Skeletal muscle cell (primary cell): Measurements from ENCODE around the gene GABBR2.

Experiments
- DNase-seq: peaks from one replicate; pipeline ENCODE4 v3.0.0-alpha.2; 2010; ENCODE audit warnings: low read depth
- H3K4me3 ChIP-seq: 2 replicates; pipeline ENCODE4 v1.5.1; 2011; ENCODE audit warnings: low read depth, mild to moderate bottlenecking, control low read depth, low read length, moderate library complexity

GABBR2 gene

DNA sequence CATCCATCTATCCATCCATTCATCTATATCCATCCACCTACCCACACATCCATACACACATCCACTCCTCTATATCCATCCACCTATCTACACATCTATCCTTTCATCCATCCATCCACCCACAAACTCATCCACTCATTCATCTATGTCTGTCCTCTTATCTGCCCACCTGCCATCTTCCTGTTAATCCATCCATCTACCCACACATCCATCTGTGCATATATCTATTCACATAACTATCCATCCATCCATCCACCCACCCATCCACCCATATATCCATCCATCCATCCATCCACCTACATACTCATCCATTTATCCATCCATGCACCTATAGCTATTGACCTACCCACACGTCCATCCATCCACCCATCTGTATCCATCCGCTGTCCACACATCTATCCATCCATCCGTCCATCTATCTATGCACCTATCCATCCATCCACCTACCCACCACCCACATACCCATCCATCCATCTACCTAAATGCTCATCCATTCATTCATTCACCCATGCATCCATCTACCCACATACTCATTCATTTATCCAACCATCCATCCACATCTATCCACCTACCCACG lies 271.2 kb downstream of the GABBR2 start:
- DNase-seq = no peak
- no peak overlapping the region for H3K4me3 ChIP-seq

GRCh38 chr9:98432960-98433359 lies 275.8 kb downstream of the GABBR2 start:
- no peak for DNase-seq
- H3K4me3 ChIP-seq = no peak overlapping the region

DNA sequence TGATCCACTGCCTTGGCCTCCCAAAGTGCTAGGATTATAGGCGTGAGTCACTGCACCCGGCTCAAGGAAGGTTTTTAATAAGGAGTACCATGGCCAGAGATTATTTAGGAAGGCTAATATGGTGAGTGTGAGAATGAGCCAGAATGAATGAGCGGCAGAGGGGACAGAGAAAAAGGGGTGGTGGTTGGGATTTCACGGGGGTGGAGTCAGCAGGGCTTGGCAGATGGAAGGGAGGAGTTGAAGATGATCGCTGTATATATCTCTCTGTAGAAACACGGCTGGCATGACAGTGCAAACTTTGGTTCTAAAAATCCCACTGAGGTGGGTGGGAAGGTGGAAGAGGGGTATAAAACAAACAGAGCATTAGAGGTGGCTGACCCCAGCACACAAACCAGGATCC lies 276.6 kb downstream of the GABBR2 start:
- no peak overlapping the region for H3K4me3 ChIP-seq
- DNase-seq = no peak

DNA sequence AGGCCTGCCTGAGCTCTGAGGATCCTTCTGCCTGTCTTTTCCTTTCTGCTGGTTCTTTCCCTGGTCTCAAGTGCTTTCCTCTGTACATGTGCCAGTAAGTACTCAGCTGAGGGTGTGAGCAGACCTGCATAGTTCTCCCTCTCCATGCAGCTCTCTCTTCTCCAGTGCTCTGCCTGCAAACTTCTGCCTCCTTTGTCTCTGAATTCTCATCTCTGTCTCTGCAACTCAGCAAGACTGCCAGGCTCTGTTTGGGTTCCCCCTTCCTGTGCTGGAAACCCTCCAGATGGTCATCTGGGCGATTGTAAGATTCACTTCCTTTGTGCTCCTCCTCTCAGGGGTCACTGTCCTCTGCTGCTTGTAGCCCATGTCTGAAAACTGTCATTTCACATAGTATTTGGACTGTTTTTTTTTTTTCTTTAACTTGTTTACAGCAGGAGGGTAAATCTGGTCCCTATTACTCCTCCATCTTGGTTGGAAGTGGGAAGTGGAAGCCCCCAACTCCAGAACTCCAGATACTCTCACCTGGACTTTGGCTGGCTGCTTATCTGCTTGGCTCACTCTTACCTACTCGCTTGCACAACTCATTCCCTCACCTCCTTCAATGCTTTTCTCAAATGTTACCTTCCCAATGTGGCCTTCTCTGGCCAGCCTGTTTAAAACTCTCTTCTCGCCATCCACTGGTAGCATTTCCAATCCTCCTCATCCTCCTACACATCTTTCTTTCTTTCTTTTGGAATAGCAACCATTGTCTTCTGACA lies 278.0 kb downstream of the GABBR2 start:
- DNase-seq = no peak
- H3K4me3 ChIP-seq = no peak overlapping the region

GRCh38 chr9:98429613-98430012 lies 279.1 kb downstream of the GABBR2 start:
- peak; percentile 71 for DNase-seq
- no peak overlapping the region for H3K4me3 ChIP-seq

GRCh38 chr9:98428454-98428853 lies 280.3 kb downstream of the GABBR2 start:
- DNase-seq = no peak
- no peak overlapping the region for H3K4me3 ChIP-seq

- no peak overlapping the region for H3K4me3 ChIP-seq
- peak; percentile 41 for DNase-seq
Observed at GRCh38 chr9:98427491-98427890, 281.2 kb downstream of the GABBR2 start.

- DNase-seq = no peak
- H3K4me3 ChIP-seq = no peak overlapping the region
Observed at GRCh38 chr9:98425079-98425478, 283.7 kb downstream of the GABBR2 start.

DNA sequence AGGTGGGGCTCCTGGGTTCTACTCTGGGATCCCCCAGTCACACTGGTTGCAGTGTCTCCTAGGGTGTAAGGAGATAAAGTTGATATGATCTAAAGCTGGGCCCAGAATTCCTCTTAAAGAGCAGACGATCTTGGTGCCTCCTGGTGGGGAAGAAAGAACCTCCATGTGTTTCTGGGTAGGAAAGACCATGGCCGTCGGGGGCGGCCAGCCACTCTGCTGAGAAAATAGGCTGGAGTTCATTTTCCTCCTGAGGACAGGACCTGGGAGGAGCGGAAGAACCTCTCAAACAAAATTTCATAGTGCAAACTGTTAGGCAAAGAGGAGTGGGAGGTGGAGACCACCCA lies 289.5 kb downstream of the GABBR2 start:
- no peak for DNase-seq
- no peak overlapping the region for H3K4me3 ChIP-seq

DNA sequence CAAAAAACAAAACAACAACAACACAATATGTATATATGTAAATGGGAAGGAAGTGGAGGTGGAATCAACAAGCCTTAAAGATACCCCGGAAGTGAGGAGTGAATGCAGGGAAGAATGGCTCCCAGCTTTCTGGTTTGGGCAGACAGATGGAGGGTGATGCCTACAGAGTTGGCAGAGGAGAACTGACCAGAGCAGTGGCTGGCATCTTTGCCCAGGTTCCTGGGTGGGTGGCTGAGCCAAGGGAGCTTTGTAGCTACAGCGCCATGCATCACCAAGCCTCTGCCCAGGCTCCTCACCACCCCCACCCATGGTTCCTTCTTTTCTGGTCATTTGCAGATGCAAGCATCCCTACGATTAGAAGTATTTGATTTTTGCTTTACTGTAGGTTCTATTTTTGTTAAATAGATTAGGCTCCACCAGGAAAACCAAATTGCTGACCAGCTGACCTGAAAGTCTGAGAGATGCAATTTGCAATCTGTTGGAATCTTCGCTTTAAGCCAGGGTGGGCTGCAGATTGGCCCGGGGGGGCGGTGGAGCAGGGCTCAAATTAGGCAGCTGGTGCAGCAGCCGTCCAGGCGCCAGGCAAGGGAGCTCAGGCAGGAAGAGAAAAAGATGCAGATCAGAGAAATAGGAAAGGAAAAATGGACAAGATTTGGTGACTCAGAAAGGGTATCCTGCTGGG lies 290.0 kb downstream of the GABBR2 start:
- DNase-seq = no peak
- no peak overlapping the region for H3K4me3 ChIP-seq

DNA sequence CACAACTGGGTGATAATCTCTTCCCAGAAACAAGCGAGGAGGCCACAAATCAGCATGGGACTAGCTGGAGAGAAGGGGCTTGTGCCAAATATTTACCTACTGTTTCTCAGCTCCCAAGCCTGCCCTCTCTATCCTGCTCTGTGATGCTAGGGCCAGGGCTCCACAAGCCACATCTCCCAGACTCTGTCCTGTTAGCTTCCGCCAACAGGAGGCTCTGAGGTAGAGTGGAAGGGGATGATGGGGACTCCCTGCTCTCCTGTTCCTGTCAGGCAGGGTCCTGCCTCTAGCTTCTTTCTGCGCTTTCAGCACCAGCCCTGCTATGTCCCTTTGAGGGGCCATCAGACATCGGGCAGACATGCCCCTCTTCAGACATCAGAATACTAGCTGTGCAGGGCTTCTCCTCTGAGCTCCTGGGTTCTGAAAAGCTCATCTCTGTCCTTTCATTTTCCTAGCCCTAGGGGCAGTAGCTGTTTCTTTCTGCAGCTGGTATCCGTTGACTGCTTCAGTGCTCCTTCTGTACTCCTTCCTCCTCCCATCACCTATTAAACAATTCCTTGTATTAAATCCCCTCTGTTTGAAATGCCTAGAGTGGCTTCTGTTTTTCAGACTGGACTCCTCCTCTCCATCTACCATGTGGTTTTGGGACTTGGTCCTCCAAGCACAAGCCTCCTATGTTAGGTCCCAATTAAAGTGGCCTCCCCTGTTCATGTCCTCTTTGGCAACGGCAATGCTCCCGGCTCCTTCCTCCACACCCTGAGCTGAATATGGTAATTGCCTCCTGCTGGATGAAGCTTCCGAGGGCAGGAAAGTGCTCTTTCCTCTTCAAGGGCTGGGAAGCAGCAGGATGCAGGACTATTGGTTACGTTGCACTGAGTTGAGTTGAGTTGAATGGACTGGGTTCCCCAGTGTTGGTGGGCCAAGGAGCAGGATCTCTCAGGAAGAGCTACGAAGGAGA lies 292.2 kb downstream of the GABBR2 start:
- no peak for DNase-seq

DNA sequence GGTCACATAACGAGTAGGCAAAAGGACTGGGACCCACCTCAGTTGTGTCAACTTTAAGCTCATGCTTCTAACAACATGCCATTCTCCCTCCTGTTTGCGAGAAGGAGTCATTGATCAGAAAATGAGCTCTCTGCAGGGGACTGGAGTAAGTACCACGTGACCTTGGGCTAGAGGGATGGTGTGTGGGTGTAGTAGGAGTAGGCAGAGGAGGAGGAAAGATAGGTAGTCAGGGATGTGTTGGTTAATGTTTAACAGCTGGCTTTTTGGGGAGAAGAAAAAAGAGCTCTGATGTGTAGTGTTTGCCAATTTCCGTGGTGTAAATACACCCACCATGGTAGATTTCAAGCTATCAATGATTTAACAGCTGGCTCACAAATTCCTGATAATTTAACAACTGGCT lies 293.0 kb downstream of the GABBR2 start:
- DNase-seq = no peak
- no peak overlapping the region for H3K4me3 ChIP-seq

More for the DNA sequence above, 292.2 kb downstream of the GABBR2 start:
- no peak overlapping the region for H3K4me3 ChIP-seq

DNA sequence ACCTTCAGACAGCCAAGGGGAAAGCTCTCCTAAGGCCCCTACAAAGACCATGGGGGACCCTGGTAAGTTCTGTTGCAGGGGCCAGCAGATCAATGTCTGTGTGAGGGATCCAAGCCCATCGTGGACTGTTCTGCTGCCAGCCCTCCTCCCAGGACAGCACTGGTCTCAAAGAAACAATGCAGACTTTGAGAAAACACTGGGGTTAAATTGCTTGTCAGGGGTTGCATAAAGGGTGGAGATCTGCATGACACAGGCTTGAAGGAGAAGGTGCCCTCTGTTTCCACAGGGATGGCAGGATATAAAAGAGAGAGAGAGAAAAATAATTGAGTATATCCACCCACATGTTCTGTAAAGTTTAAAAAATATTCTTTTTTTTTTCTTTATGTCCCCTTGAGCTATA lies 295.7 kb downstream of the GABBR2 start:
- H3K4me3 ChIP-seq = no peak overlapping the region
- DNase-seq = no peak

DNA sequence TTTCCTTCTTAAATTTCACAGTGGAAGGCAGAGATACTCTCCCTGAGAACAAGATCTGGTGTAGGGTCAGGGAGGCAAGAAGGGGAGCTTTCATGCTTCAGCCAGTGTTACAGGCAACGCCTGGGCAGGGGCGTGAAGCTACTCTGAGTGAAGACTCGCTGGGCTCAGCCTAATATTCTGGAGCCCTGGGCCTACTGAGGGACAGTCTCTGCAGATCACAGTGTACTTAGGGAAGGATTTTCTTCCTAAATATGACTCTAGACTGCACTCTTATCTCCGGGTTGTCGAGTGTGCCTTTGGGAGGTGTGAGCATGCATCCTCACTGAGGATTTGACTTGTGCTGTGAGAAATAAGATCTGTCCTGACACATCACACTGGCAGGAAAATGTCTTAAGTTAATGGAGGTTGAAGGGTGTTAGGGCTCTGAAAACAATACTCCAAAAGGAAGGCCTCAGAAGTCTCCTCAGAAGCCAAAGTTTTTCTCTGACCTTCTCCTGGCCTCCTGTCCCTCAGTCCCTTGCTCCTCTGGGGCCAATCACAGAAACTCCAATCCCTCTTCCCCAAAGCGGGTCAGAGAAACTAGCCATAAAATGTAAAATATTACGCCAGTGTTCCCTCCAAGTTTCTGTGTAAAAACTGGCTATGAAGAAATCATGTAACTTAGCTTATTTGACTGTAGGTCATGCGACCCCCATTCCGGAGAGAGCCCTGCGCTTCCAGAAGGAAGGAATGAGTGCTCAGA lies 296.5 kb downstream of the GABBR2 start:
- DNase-seq = no peak
- H3K4me3 ChIP-seq = no peak overlapping the region

DNA sequence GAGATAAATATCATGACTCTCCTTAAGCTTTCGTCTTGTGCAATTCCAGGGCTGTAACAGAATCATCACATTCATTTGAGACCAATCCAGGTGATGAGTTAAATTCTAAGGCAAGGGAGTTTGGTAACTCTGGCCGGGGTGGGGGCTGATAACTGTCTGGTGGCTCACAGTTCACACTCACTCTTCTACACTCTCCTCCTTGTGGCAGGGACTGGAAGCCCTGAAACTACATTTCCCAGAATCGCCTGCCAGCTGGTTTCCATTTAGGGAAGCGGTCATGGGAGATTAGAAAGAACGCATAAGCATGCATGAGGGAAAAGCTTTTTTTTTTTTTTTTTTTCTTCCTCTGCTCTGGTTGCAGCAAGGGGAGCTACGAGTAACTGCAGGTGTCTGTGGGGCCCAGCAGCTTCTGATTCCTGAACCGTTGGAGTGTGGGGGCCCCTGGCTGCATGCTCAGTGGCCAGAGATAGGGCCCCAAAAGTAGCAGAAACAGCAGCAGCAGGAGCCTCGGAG lies 298.5 kb downstream of the GABBR2 start:
- no peak overlapping the region for H3K4me3 ChIP-seq
- DNase-seq = peak; percentile 68

DNA sequence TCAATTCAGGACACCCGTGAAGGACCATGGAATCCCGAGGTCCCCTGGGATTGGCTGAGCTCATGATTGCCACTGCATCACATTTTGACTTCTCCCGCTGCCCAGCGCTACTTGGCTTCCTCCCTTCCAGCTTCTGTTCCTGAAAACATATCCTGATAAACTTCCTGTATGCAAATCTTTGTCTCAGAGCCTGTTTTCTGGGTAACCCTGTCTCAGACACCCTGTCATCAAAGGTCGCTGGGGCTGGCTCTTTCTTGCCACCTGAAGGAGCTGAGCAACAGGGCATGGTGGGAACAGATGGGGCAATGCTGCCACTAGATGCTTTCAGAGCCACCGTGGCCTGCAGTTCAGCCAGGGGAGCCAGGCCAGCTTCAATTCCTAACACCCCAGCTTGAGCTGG lies 299.0 kb downstream of the GABBR2 start:
- no peak overlapping the region for H3K4me3 ChIP-seq
- no peak for DNase-seq

DNA sequence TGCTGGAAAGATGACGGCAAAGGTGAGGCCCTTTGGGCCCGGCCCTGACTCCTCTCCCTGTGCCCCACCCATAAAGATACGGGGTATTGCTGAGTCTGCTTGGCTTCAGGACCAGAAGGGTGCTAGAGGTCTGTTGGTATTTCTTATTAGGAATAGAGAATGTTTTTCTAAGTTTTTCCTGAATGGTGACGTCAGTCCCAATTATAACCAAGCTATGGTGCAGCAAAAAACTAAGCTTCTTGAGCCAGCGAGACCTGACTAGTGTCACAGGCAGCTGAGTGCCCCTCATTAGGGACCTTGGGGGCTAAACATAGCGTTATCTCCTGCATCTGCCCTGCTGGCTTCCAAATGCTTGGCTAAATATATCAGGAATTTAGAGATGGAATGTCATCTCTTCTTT lies 302.3 kb downstream of the GABBR2 start:
- no peak overlapping the region for H3K4me3 ChIP-seq
- no peak for DNase-seq

GRCh38 chr9:98404237-98404636 lies 304.5 kb downstream of the GABBR2 start:
- no peak for DNase-seq
- H3K4me3 ChIP-seq = no peak overlapping the region

- no peak for DNase-seq
Observed at GRCh38 chr9:98403715-98404114, 305.0 kb downstream of the GABBR2 start.

More at GRCh38 chr9:98403715-98404114, 305.0 kb downstream of the GABBR2 start:
- no peak overlapping the region for H3K4me3 ChIP-seq
